Naive thymus-derived CD4-positive, alpha-beta T cell (primary cell): ENCODE measurements around the gene MKRN1. TPM values are rescaled to one million over a fixed set of nuclear protein-coding genes. Genes with fewer than 3 reads are reported as not detected.

Experiments
- ATAC-seq: fragments of 150-1000 bp; cut with Tn5 transposase; 2 replicates; pipeline ENCODE4 v1.10.0; 2021; ENCODE audit warnings: mild to moderate bottlenecking, moderate library complexity
- CTCF ChIA-PET: fragments of 350-600 bp; sonication (Branson Sonifier 250); formaldehyde crosslinking; loops from one replicate; lab custom pipeline; 2021; ENCODE audit warnings: antibody characterized with exemption; lab: Charles Lee
- POLR2A ChIA-PET: fragments of 350-600 bp; sonication (Branson Sonifier 250); formaldehyde crosslinking; loops from one replicate; lab custom pipeline; 2021; ENCODE audit warnings: antibody characterized with exemption, inconsistent platforms; lab: Charles Lee
- DNase-seq, 9 donors: peaks; one replicate each; pipeline versions ENCODE4 v3.0.0 to v3.0.0-alpha.2; 2020 to 2022; ENCODE audit warnings: mixed read lengths in 1 of 9
- H3K27ac ChIP-seq: one replicate; pipeline ENCODE4 v1.7.0; 2013; ENCODE audit warnings: mild to moderate bottlenecking, low read depth, low read length, moderate library complexity
- H3K27me3 ChIP-seq, 2 donors: one replicate each; pipeline ENCODE4 v1.7.0; 2013; ENCODE audit warnings: low read length in 2 of 2, mild to moderate bottlenecking in 2 of 2, moderate library complexity in 2 of 2; ENCODE audit not compliant: control insufficient read depth in 2 of 2, insufficient read depth in 2 of 2
- H3K36me3 ChIP-seq, 3 experiments: 1 replicate in 2 of 3; 2 replicates in 1 of 3; pipeline ENCODE4 v1.7.0; 2013; ENCODE audit warnings: low read length in 3 of 3, mild to moderate bottlenecking in 3 of 3, moderate library complexity in 1 of 3; ENCODE audit not compliant: insufficient read depth in 3 of 3, control insufficient read depth in 2 of 3
- H3K4me1 ChIP-seq, 2 donors: one replicate each; pipeline ENCODE4 v1.7.0; 2013; ENCODE audit warnings: low read length in 2 of 2, mild to moderate bottlenecking in 2 of 2, moderate library complexity in 1 of 2; ENCODE audit not compliant: control insufficient read depth in 2 of 2, insufficient read depth in 2 of 2
- H3K4me3 ChIP-seq: 2 replicates; pipeline ENCODE4 v1.7.0; 2013; ENCODE audit warnings: mild to moderate bottlenecking, low read length
- H3K9me3 ChIP-seq, 3 experiments: 1 replicate in 2 of 3; 2 replicates in 1 of 3; pipeline ENCODE4 v1.7.0; 2013; ENCODE audit warnings: low read length in 3 of 3; ENCODE audit not compliant: control insufficient read depth in 2 of 3
- H3K27ac Mint-ChIP-seq, 9 donors: one replicate each; pipeline ENCODE4 v1.8.0; 2020 to 2022; ENCODE audit warnings: mixed read lengths in 9 of 9, mild to moderate bottlenecking in 8 of 9, moderate library complexity in 5 of 9, inconsistent platforms in 2 of 9
- H3K27me3 Mint-ChIP-seq, 5 donors: one replicate each; pipeline ENCODE4 v1.8.0; 2021 to 2022; ENCODE audit warnings: mixed read lengths in 5 of 5, mild to moderate bottlenecking in 1 of 5
- H3K36me3 Mint-ChIP-seq, 5 donors: one replicate each; pipeline ENCODE4 v1.8.0; 2020 to 2022; ENCODE audit warnings: mixed read lengths in 5 of 5, mild to moderate bottlenecking in 3 of 5, inconsistent platforms in 1 of 5
- H3K4me1 Mint-ChIP-seq, 7 donors: one replicate each; pipeline ENCODE4 v1.8.0; 2020 to 2022; ENCODE audit warnings: mixed read lengths in 7 of 7, mild to moderate bottlenecking in 3 of 7, inconsistent platforms in 1 of 7
- H3K4me3 Mint-ChIP-seq, 10 donors: one replicate each; pipeline ENCODE4 v1.8.0; 2020 to 2022; ENCODE audit warnings: mild to moderate bottlenecking in 10 of 10, mixed read lengths in 10 of 10, moderate library complexity in 6 of 10, inconsistent platforms in 2 of 10
- H3K9me3 Mint-ChIP-seq, 11 donors: one replicate each; pipeline ENCODE4 v1.8.0; 2020 to 2022; ENCODE audit warnings: mixed read lengths in 11 of 11, mild to moderate bottlenecking in 4 of 11, inconsistent platforms in 1 of 11, moderate library complexity in 1 of 11
- intact Hi-C, 2 donors: fragments of 100-400 bp; cut with micrococcal nuclease; formaldehyde crosslinking; loops; one replicate each; pipeline ENCODE4 v1.15.1; 2023
- polyA plus RNA-seq, 2 donors: library from polyadenylated mRNA; unstranded; fragments of 300-500 nt; fragmentation: Illumina TruSeq; gene quantifications; one replicate each; pipeline ENCODE4 v1.2.3, GENCODE V29; 2021
- total RNA-seq, 6 experiments: library from RNA in 5 of 6; stranded (reverse) in 5 of 6; gene quantifications; 1 replicate in 5 of 6; 2 replicates in 1 of 6; pipeline ENCODE4 v1.2.3 and lab custom pipeline; 2021 to 2026

The MKRN1 gene
- total and polyA plus RNA-seq, 7 experiments from 2014 or later = 85.1 to 162 (median 139) TPM

DNA sequence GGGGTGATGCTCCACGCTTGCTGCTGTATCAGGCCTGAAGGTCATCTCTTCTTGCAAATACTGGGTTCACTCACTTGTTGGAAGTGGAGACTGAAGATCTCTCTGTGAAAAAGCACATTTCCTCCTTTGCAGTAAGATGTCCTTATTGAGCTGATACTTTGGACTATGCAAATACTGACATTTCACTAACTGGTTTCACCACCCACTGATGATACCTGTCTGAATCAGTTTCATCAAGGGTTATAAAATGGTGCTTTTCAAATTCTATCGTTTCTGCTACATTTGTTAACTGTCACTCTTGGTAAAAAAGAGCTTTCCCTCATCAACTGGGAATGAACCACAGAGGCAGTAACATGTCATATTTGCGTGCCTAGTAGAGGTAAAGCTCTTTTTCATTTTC lies 39.9 kb downstream of the MKRN1 start:
- Mint-ChIP-seq H3K36me3 (peaks cover 0 to 3% (median 0%) of the 10 kb centered on the region in 5 donors), H3K27me3 (peaks cover 0 to 7% (median 0%) of the 10 kb centered on the region in 5 donors), H3K4me1 (peaks cover 0 to 11% (median 0%) of the 10 kb centered on the region in 7 donors), H3K27ac (no peak overlapping the region), H3K9me3 (no peaks in the 10 kb centered on the region), H3K4me3 (no peak overlapping the region)
- ATAC-seq (no peak), DNase-seq (no peak)
- no peaks in the 10 kb centered on the region for H3K9me3 ChIP-seq
- H3K36me3 ChIP-seq = no peaks in the 10 kb centered on the region
- H3K4me1 ChIP-seq = no peaks in the 10 kb centered on the region
- intact Hi-C loops = no loop called here
- H3K4me3 ChIP-seq = no peak overlapping the region
- no peak overlapping the region for H3K27ac ChIP-seq
- POLR2A ChIA-PET = no interaction called here
- H3K27me3 ChIP-seq = no peaks in the 10 kb centered on the region
- CTCF ChIA-PET = no interaction called here

DNA sequence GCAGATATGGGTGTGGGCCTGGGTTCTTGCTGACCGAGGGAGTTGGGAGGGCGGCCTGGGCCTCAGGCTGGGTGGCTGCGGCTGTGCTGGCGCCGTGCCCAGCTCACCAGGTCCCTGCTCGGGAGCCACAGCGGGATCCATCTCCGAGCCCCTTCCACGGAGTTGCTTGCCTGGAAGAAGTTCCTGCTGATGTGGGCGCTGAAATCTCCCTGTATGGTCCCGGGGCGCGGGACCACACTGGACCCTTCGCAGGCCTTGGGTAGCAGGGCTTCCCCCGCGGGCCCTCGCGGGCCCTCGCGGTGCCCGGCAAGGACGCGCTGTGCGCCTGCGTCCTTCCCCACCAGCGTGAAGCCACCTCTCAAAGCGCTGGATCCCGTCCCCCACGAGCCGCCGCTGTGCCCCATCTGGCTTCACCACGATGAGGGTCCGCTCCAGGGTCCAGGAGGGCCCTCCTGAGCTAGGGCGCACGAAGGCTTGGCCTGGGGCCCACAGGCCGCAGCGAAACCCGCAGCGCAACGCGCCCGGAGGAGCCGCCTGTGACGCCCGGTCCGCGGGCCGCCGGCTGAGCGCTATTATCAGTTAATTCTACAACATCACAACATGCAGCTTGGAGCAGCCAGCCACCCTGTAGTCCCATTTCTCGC lies 43.9 kb downstream of the MKRN1 start:
- intact Hi-C loops = no loop called here
- no peak for DNase-seq
- no peak for ATAC-seq
- H3K27ac Mint-ChIP-seq = no peak overlapping the region
- POLR2A ChIA-PET = no interaction called here
- H3K4me3 ChIP-seq = no peak overlapping the region
- no peaks in the 10 kb centered on the region for H3K9me3 ChIP-seq
- no peak overlapping the region for H3K27ac ChIP-seq
- CTCF ChIA-PET = no interaction called here
- H3K4me1 ChIP-seq = no peaks in the 10 kb centered on the region
- H3K36me3 ChIP-seq = no peaks in the 10 kb centered on the region
- H3K4me1 Mint-ChIP-seq = peaks cover 0 to 7% (median 0%) of the 10 kb centered on the region in 7 donors
- H3K27me3 ChIP-seq = no peaks in the 10 kb centered on the region
- H3K4me3 Mint-ChIP-seq = no peak overlapping the region
- H3K36me3 Mint-ChIP-seq = peaks cover 0 to 3% (median 0%) of the 10 kb centered on the region in 5 donors
- no peaks in the 10 kb centered on the region for H3K9me3 Mint-ChIP-seq
- peaks cover 0 to 7% (median 0%) of the 10 kb centered on the region in 5 donors for H3K27me3 Mint-ChIP-seq

DNA sequence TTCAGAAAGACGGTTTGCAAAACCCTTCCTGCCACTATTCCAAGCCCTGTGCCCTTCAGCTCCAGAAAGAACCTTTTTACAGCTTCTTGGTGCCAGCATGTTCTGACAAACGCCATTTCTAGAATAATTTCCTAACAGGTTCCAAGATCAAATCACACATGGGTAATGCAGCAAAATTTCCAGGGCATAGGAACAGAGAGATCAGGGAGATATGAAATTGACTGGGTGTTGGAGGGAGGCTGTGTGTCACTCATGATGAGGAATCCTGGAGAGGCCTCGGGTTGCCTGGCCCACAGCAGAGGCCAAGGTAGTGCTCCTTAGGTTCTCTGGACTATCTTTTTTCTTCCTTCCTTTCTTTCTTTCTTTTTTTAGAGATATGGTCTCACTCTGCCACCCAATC lies 45.9 kb downstream of the MKRN1 start:
- Mint-ChIP-seq H3K4me1 (no peaks in the 10 kb centered on the region), H3K9me3 (no peaks in the 10 kb centered on the region), H3K4me3 (no peak overlapping the region), H3K36me3 (no peaks in the 10 kb centered on the region), H3K27me3 (peaks cover 0 to 7% (median 0%) of the 10 kb centered on the region in 5 donors), H3K27ac (no peak overlapping the region)
- Histone ChIP-seq H3K36me3 (no peaks in the 10 kb centered on the region), H3K4me1 (no peaks in the 10 kb centered on the region), H3K4me3 (no peak overlapping the region), H3K27ac (no peak overlapping the region), H3K9me3 (no peaks in the 10 kb centered on the region), H3K27me3 (no peaks in the 10 kb centered on the region)
- ATAC-seq (no peak), DNase-seq (no peak)
- ChIA-PET CTCF (no interaction called here), POLR2A (interaction anchor here (1.0 kb wide), 1 partner anchor 15 kb away, joined by 4 read pairs; no protein-coding TSS in a partner anchor)
- intact Hi-C loops = no loop called here

DNA sequence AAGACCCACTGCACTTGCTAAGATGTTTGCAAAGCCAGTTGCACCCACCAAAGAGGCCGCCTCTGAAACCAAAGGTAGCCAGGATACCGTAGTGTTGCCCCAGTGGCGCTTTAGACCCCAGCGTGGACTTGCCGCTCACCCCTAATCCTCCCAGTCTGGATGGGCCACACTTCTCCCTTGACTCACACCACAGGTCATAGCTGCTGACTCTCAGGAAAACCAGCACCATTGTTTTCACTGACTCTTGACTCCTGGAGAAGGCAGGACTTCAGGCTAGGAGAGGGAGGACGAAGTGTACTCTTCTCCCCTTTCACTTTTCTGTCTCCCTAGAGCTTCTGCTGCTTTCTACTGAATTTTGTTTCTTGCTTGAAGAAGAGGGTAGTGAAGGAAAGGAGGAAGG lies 53.2 kb downstream of the MKRN1 start:
- H3K4me1 ChIP-seq = no peaks in the 10 kb centered on the region
- no peak overlapping the region for H3K4me3 Mint-ChIP-seq
- peaks cover 0 to 9% (median 0%) of the 10 kb centered on the region in 3 experiments for H3K36me3 ChIP-seq
- POLR2A ChIA-PET = no interaction called here
- no peak for ATAC-seq
- intact Hi-C loops = no loop called here
- no peaks in the 10 kb centered on the region for H3K27me3 Mint-ChIP-seq
- CTCF ChIA-PET = interaction anchor here (1.1 kb wide), 1 partner anchor 48 kb away, joined by 3 read pairs; no protein-coding TSS in a partner anchor
- H3K9me3 Mint-ChIP-seq = peaks cover 0 to 2% (median 0%) of the 10 kb centered on the region in 11 donors
- no peaks in the 10 kb centered on the region for H3K4me1 Mint-ChIP-seq
- no peak for DNase-seq
- H3K4me3 ChIP-seq = no peak overlapping the region
- H3K36me3 Mint-ChIP-seq = peaks cover 0 to 23% (median 9%) of the 10 kb centered on the region in 5 donors
- no peak overlapping the region for H3K27ac ChIP-seq
- H3K9me3 ChIP-seq = no peaks in the 10 kb centered on the region
- peak overlapping the region in 4 of 9 donors; percentile 29 to 52 (median 40) for H3K27ac Mint-ChIP-seq
- no peaks in the 10 kb centered on the region for H3K27me3 ChIP-seq

DNA sequence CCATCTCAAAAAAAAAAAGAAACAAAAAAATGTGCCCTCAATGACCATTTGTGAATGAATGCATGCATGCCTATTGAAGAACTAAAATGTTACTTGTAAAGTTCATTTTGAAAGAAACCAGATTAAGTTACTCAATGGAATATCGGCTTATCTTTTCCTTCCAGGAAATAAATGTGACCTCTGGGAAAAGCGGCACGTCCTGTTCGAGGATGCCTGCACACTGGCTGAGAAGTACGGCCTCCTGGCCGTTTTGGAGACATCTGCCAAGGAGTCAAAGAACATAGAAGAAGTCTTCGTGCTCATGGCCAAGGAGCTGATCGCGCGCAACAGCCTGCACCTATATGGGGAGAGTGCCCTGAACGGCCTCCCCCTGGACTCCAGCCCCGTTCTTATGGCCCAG lies 53.6 kb downstream of the MKRN1 start:
- ATAC-seq (no peak), DNase-seq (no peak)
- peaks cover 0 to 9% (median 0%) of the 10 kb centered on the region in 3 experiments for H3K36me3 ChIP-seq
- no peaks in the 10 kb centered on the region for H3K9me3 ChIP-seq
- Mint-ChIP-seq H3K4me3 (no peak overlapping the region), H3K27ac (peak overlapping the region in 1 of 9 donors; percentile 41), H3K9me3 (peaks cover 0 to 2% (median 0%) of the 10 kb centered on the region in 11 donors), H3K4me1 (no peaks in the 10 kb centered on the region), H3K27me3 (no peaks in the 10 kb centered on the region), H3K36me3 (peaks cover 0 to 23% (median 9%) of the 10 kb centered on the region in 5 donors)
- no peak overlapping the region for H3K4me3 ChIP-seq
- POLR2A ChIA-PET = no interaction called here
- no peak overlapping the region for H3K27ac ChIP-seq
- no peaks in the 10 kb centered on the region for H3K27me3 ChIP-seq
- intact Hi-C loops = no loop called here
- CTCF ChIA-PET = no interaction called here
- no peaks in the 10 kb centered on the region for H3K4me1 ChIP-seq

DNA sequence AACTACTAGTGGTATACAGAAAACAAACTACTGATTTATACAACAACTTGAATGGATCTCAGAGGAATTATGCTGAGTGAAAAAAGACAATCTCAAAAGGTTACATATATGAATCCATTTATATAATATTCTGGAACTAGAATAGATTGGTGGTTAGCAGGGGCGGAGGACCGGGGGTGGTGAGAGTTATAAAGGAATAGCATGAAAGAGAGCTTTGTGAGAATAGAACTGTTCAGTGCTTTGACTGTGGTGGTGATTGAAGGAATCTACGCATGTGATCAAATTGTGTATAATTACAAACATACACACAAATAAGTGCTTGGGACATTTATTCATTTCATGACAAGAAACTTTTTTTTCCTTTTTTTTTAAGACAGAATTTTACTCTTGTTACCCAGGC lies 55.8 kb downstream of the MKRN1 start:
- no peak overlapping the region for H3K4me3 Mint-ChIP-seq
- Histone ChIP-seq H3K36me3 (peaks cover 0 to 9% (median 0%) of the 10 kb centered on the region in 3 experiments), H3K27me3 (no peaks in the 10 kb centered on the region), H3K9me3 (no peaks in the 10 kb centered on the region), H3K4me1 (no peaks in the 10 kb centered on the region), H3K4me3 (no peak overlapping the region), H3K27ac (no peak overlapping the region)
- CTCF ChIA-PET = no interaction called here
- peaks cover 0 to 27% (median 10%) of the 10 kb centered on the region in 5 donors for H3K36me3 Mint-ChIP-seq
- intact Hi-C loops = no loop called here
- no peaks in the 10 kb centered on the region for H3K27me3 Mint-ChIP-seq
- peaks cover 0 to 2% (median 0%) of the 10 kb centered on the region in 11 donors for H3K9me3 Mint-ChIP-seq
- peaks cover 0 to 8% (median 0%) of the 10 kb centered on the region in 7 donors for H3K4me1 Mint-ChIP-seq
- no peak overlapping the region for H3K27ac Mint-ChIP-seq
- DNase-seq (no peak), ATAC-seq (no peak)
- POLR2A ChIA-PET = no interaction called here

DNA sequence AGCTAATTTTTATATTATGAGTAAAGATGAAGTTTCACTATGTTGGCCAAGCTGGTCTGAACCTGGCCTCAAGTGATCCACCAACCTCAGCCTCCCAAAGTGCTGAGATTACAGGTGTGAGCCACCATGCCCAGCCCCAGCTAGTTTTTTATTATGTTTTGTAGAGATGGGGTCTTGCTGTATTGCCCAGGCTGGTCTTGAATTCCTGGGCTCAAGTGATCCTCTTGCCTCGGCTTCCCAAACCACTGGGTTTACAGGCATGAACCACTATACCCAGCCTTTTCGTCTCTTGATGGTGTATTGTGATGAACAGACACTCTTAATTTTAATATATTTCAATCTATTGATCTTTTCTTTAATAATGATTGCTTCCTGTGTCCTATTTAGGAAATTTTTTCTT lies 57.8 kb downstream of the MKRN1 start:
- intact Hi-C loops = no loop called here
- H3K36me3 Mint-ChIP-seq = peaks cover 0 to 26% (median 10%) of the 10 kb centered on the region in 5 donors
- no peak for DNase-seq
- POLR2A ChIA-PET = no interaction called here
- H3K9me3 Mint-ChIP-seq = peaks cover 0 to 2% (median 0%) of the 10 kb centered on the region in 11 donors
- Histone ChIP-seq H3K36me3 (peaks cover 0 to 10% (median 0%) of the 10 kb centered on the region in 3 experiments), H3K27ac (no peak overlapping the region), H3K9me3 (no peaks in the 10 kb centered on the region), H3K4me3 (no peak overlapping the region), H3K27me3 (no peaks in the 10 kb centered on the region), H3K4me1 (no peaks in the 10 kb centered on the region)
- H3K27ac Mint-ChIP-seq = no peak overlapping the region
- H3K4me3 Mint-ChIP-seq = no peak overlapping the region
- H3K27me3 Mint-ChIP-seq = no peaks in the 10 kb centered on the region
- H3K4me1 Mint-ChIP-seq = peaks cover 0 to 19% (median 7%) of the 10 kb centered on the region in 7 donors
- CTCF ChIA-PET = no interaction called here
- no peak for ATAC-seq
